ENCODE data around the gene OXER1.
"Not testable (repeated sequence)": the region's sequence is repeated elsewhere in the genome, so short reads cannot be mapped to it uniquely, and the experiment has no call there.

The OXER1 gene

DNA sequence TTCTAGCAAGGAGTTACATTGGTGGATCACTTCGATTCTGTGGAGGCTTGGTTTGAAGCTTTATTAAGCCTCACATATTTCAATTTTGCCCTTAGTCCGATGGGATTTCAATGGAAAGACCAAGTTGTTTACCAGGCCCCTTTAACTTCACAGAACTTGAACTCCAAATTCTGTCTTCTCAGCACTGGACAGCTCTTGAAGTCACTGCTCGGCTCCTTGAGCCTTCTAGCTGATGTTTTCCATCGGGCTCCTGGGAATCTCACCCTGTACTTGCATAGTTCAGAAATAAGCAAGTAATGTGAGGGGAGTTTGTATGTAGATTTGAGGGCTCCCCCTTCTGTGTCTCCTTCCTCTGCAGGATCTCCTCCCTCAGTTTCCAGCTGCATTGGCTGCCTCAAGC is 15.1 kb downstream of the OXER1 start:
- Histone ChIP-seq H3K9me3 (ENCODE audit: control insufficient read depth, low read length) (no peaks in the 10 kb centered on the region), H3K4me1 (ENCODE audit: control insufficient read depth, insufficient read depth, low read length, poor library complexity, severe bottlenecking) (peaks cover 8% of the 10 kb centered on the region), H3K36me3 (ENCODE audit: control insufficient read depth, insufficient read depth, low read length) (peaks cover 9% of the 10 kb centered on the region), H3K27ac (ENCODE audit: low read depth, low read length, severe bottlenecking) (no peak overlapping the region), H3K4me3 (ENCODE audit: extremely low read depth, insufficient read depth, low read length, poor library complexity, severe bottlenecking) (no peak overlapping the region)
- 93 to 100% methylated on average over 2 to 3 of the region's 4 CpGs for WGBS, 2 experiments (ENCODE audit: insufficient coverage in 2 of 2)

DNA sequence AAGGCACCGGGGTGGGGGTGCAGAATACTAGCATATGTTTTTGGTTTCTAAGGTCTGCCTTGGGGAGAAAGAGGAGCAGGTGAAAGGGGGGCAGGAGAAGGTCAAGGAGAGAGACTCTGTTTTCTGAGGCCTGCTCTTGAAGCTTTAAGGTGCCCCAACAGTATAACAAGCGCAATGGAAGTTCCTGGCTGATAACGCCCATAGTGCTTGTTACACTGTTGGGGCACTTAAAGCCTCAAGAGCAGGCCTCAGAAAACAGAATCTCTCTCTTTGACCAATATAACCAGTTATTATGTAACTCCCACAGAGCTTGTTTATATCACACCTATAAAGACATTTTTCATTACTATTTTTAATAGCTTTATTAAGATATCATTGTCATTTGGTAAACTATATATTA is 16.5 kb downstream of the OXER1 start:
- Histone ChIP-seq H3K4me3 (ENCODE audit: extremely low read depth, insufficient read depth, low read length, poor library complexity, severe bottlenecking) (no peak overlapping the region), H3K36me3 (ENCODE audit: control insufficient read depth, insufficient read depth, low read length) (peaks cover 19% of the 10 kb centered on the region), H3K9me3 (ENCODE audit: control insufficient read depth, low read length) (no peaks in the 10 kb centered on the region), H3K27ac (ENCODE audit: low read depth, low read length, severe bottlenecking) (no peak overlapping the region), H3K4me1 (ENCODE audit: control insufficient read depth, insufficient read depth, low read length, poor library complexity, severe bottlenecking) (peaks cover 2% of the 10 kb centered on the region)
- WGBS, 2 experiments (ENCODE audit: insufficient coverage in 2 of 2), result 95 to 100% methylated on average over 3 of the region's 3 CpGs

DNA sequence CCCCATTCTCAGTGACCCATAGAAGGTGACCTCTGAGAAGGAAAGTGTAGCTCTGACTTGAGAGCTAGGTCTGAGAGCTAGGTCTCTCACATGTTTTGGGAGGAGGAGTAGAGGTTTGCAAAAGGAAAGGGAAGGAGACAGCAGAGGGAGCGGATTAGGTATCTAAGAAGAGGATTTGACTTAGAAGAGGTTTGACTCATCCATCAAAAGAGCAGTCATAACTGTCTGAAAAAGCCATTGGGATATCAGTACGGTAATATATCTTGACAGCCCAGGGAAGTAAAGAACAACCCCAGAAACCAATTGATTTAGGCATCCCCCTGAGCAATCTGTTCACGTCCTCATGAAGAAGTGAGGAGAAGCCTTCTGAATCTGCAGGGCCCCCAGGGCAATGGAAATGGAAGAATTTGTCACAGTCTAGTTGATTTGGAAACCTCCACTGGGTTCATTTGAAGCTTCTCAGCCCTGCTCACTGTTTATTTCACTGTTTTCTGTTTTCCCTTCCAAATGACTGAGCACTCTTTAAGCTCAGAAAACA is 19.3 kb downstream of the OXER1 start:
- H3K9me3 ChIP-seq (ENCODE audit: control insufficient read depth, low read length), result peaks cover 7% of the 10 kb centered on the region
- 87 to 100% methylated on average over 2 to 3 of the region's 3 CpGs for WGBS, 2 experiments (ENCODE audit: insufficient coverage in 2 of 2)
- peaks cover 2% of the 10 kb centered on the region for H3K4me1 ChIP-seq (ENCODE audit: control insufficient read depth, insufficient read depth, low read length, poor library complexity, severe bottlenecking)
- H3K27ac ChIP-seq (ENCODE audit: low read depth, low read length, severe bottlenecking), result no peak overlapping the region
- H3K36me3 ChIP-seq (ENCODE audit: control insufficient read depth, insufficient read depth, low read length), result peaks cover 29% of the 10 kb centered on the region
- H3K4me3 ChIP-seq (ENCODE audit: extremely low read depth, insufficient read depth, low read length, poor library complexity, severe bottlenecking), result no peak overlapping the region

- Histone ChIP-seq H3K27ac (ENCODE audit: low read depth, low read length, severe bottlenecking) (no peak overlapping the region), H3K9me3 (ENCODE audit: control insufficient read depth, low read length) (peaks cover 9% of the 10 kb centered on the region), H3K4me1 (ENCODE audit: control insufficient read depth, insufficient read depth, low read length, poor library complexity, severe bottlenecking) (peaks cover 2% of the 10 kb centered on the region), H3K36me3 (ENCODE audit: control insufficient read depth, insufficient read depth, low read length) (peaks cover 29% of the 10 kb centered on the region), H3K4me3 (ENCODE audit: extremely low read depth, insufficient read depth, low read length, poor library complexity, severe bottlenecking) (no peak overlapping the region)
- 100% methylated on average over 1 of the region's 1 CpG for WGBS, 2 experiments (ENCODE audit: insufficient coverage in 2 of 2)
These were observed 20.3 kb downstream of the OXER1 start for GRCh38 chr2:42743659-42743990.

GRCh38 chr2:42742740-42743658 is 20.9 kb downstream of the OXER1 start:
- no peak overlapping the region for H3K27ac ChIP-seq (ENCODE audit: low read depth, low read length, severe bottlenecking)
- H3K9me3 ChIP-seq (ENCODE audit: control insufficient read depth, low read length), result peaks cover 10% of the 10 kb centered on the region
- 85 to 92% methylated on average over 2 of the region's 2 CpGs for WGBS, 2 experiments (ENCODE audit: insufficient coverage in 2 of 2)
- no peak overlapping the region for H3K4me3 ChIP-seq (ENCODE audit: extremely low read depth, insufficient read depth, low read length, poor library complexity, severe bottlenecking)
- peaks cover 2% of the 10 kb centered on the region for H3K4me1 ChIP-seq (ENCODE audit: control insufficient read depth, insufficient read depth, low read length, poor library complexity, severe bottlenecking)
- peaks cover 29% of the 10 kb centered on the region for H3K36me3 ChIP-seq (ENCODE audit: control insufficient read depth, insufficient read depth, low read length)

GRCh38 chr2:42741140-42741539 is 22.8 kb downstream of the OXER1 start:
- H3K4me1 ChIP-seq (ENCODE audit: control insufficient read depth, insufficient read depth, low read length, poor library complexity, severe bottlenecking), result peaks cover 2% of the 10 kb centered on the region
- peaks cover 23% of the 10 kb centered on the region for H3K36me3 ChIP-seq (ENCODE audit: control insufficient read depth, insufficient read depth, low read length)
- no CpG with 5 or more reads among the region's 3 CpGs for WGBS, 2 experiments (ENCODE audit: insufficient coverage in 2 of 2)
- H3K9me3 ChIP-seq (ENCODE audit: control insufficient read depth, low read length), result peaks cover 14% of the 10 kb centered on the region
- H3K27ac ChIP-seq (ENCODE audit: low read depth, low read length, severe bottlenecking), result no peak overlapping the region
- no peak overlapping the region for H3K4me3 ChIP-seq (ENCODE audit: extremely low read depth, insufficient read depth, low read length, poor library complexity, severe bottlenecking)

DNA sequence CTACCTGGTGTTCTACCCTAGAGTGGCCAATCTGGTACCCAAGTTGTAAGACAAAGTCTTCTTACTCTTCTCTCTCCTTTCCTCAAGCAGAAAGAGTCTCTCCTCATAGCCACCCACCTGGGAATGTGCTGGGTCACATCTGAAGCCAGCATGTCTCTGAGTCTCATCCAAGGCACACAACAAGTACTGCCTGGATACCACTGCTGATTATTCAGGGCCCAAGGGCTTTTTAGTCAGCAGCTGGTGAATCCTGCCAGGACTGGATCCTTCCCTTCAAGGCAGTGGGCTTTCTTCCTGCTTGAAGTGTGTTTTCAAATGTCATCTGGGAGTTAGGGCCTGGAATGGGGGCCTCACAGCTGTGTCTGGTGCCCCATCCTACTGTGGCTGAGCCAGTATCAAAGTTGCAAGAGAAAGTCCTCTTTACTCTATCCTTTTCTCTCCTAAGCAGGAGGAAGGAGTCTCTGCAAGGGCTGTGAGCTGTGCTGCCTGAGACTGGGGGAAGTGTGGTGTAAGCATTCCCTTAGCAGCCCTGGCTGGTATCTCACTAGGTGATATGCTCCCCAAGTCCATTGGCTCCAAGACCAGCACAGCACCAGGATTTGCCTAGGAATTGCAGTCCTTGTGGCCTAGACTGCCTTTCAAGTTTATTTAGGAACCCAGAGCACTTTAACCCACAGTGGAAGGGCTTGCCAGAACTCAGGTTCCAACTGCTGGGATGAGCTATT is 27.2 kb downstream of the OXER1 start:
- H3K27ac ChIP-seq (ENCODE audit: low read depth, low read length, severe bottlenecking), result no peak overlapping the region
- no peaks in the 10 kb centered on the region for H3K4me1 ChIP-seq (ENCODE audit: control insufficient read depth, insufficient read depth, low read length, poor library complexity, severe bottlenecking)
- H3K4me3 ChIP-seq (ENCODE audit: extremely low read depth, insufficient read depth, low read length, poor library complexity, severe bottlenecking), result no peak overlapping the region
- peaks cover 14% of the 10 kb centered on the region for H3K9me3 ChIP-seq (ENCODE audit: control insufficient read depth, low read length)
- peaks cover 14% of the 10 kb centered on the region for H3K36me3 ChIP-seq (ENCODE audit: control insufficient read depth, insufficient read depth, low read length)

- H3K4me3 ChIP-seq (ENCODE audit: extremely low read depth, insufficient read depth, low read length, poor library complexity, severe bottlenecking), result no peak overlapping the region
- H3K9me3 ChIP-seq (ENCODE audit: control insufficient read depth, low read length), result peaks cover 18% of the 10 kb centered on the region
- H3K4me1 ChIP-seq (ENCODE audit: control insufficient read depth, insufficient read depth, low read length, poor library complexity, severe bottlenecking), result no peaks in the 10 kb centered on the region
- WGBS, 2 experiments (ENCODE audit: insufficient coverage in 2 of 2), result 100% methylated on average over 1 of the region's 1 CpG; no CpG with 5 or more reads in 1 of the 2 experiments
- H3K27ac ChIP-seq (ENCODE audit: low read depth, low read length, severe bottlenecking), result no peak overlapping the region
- peaks cover 4% of the 10 kb centered on the region for H3K36me3 ChIP-seq (ENCODE audit: control insufficient read depth, insufficient read depth, low read length)
These were observed 30.1 kb downstream of the OXER1 start for GRCh38 chr2:42733852-42734251.

DNA sequence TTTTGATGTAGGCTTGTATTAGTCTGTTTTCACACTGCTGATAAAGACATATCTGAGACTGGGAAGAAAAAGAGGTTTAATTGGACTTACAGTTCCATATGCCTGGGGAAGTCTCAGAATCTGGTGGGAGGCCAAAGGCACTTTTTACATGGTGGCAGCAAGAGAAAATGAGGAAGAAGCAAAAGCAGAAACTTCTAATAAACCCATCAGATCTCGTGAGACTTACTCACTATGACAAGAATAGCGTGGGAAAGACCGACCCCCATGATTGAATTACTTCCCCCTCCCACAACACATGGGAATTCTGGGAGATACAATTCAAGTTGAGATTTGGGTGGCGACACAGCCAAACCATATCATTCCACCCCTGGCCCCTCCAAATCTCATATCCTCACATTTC is 32.6 kb downstream of the OXER1 start:
- peaks cover 13% of the 10 kb centered on the region for H3K9me3 ChIP-seq (ENCODE audit: control insufficient read depth, low read length)
- not testable (repeated sequence) for H3K4me3 ChIP-seq (ENCODE audit: extremely low read depth, insufficient read depth, low read length, poor library complexity, severe bottlenecking); H3K27ac ChIP-seq (ENCODE audit: low read depth, low read length, severe bottlenecking); H3K4me1 ChIP-seq (ENCODE audit: control insufficient read depth, insufficient read depth, low read length, poor library complexity, severe bottlenecking); H3K36me3 ChIP-seq (ENCODE audit: control insufficient read depth, insufficient read depth, low read length)
- 97 to 100% methylated on average over 2 to 4 of the region's 4 CpGs for WGBS, 2 experiments (ENCODE audit: insufficient coverage in 2 of 2)

GRCh38 chr2:42726680-42727079 is 37.3 kb downstream of the OXER1 start:
- WGBS, 2 experiments (ENCODE audit: insufficient coverage in 2 of 2), result 83 to 100% methylated on average over 1 to 2 of the region's 2 CpGs
- Histone ChIP-seq H3K4me1 (ENCODE audit: control insufficient read depth, insufficient read depth, low read length, poor library complexity, severe bottlenecking) (peaks cover 9% of the 10 kb centered on the region), H3K27ac (ENCODE audit: low read depth, low read length, severe bottlenecking) (no peak overlapping the region), H3K9me3 (ENCODE audit: control insufficient read depth, low read length) (peaks cover 13% of the 10 kb centered on the region), H3K4me3 (ENCODE audit: extremely low read depth, insufficient read depth, low read length, poor library complexity, severe bottlenecking) (no peak overlapping the region), H3K36me3 (ENCODE audit: control insufficient read depth, insufficient read depth, low read length) (peaks cover 9% of the 10 kb centered on the region)

DNA sequence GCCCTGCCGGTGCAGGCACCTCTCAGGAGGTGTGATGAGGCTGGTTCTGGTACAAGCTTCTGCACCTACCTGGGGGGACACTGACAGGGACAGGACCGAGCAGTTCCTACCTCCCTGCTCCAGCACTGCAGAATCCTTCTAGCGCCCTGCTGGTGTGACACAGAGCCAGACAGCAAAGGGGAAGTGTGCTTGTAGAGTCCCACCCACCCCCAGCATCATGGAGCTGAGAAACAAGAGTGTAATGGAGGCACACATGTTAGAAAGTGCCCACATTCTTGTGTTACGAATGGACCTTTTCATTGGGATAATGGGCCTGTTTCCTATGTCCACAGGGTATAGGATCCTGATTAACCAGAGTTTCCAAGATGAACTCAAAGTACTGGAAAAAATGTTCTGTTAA is 38.3 kb downstream of the OXER1 start:
- H3K36me3 ChIP-seq (ENCODE audit: control insufficient read depth, insufficient read depth, low read length), result peaks cover 9% of the 10 kb centered on the region
- WGBS, 2 experiments (ENCODE audit: insufficient coverage in 2 of 2), result 43 to 55% methylated on average over 2 to 3 of the region's 4 CpGs
- peaks cover 13% of the 10 kb centered on the region for H3K9me3 ChIP-seq (ENCODE audit: control insufficient read depth, low read length)
- no peak overlapping the region for H3K4me3 ChIP-seq (ENCODE audit: extremely low read depth, insufficient read depth, low read length, poor library complexity, severe bottlenecking)
- peaks cover 9% of the 10 kb centered on the region for H3K4me1 ChIP-seq (ENCODE audit: control insufficient read depth, insufficient read depth, low read length, poor library complexity, severe bottlenecking)
- no peak overlapping the region for H3K27ac ChIP-seq (ENCODE audit: low read depth, low read length, severe bottlenecking)

All from mesodermal cell (in vitro differentiated cells).